Smooth muscle cell (in vitro differentiated cells): ENCODE data around the gene ROR2. TPM values are rescaled to one million over a fixed set of nuclear protein-coding genes. Genes with fewer than 3 reads are reported as not detected.
A peak's percentile ranks its signal among the peaks of the same experiment; 100 is the strongest.

Experiments
- DNase-seq: peaks from one replicate; lab custom pipeline; 2025; ENCODE audit not compliant: unreplicated experiment; lab: John Stamatoyannopoulos, UW
- H2AFZ ChIP-seq: fragments of 200-600 bp; sonication (generic); 2 replicates; pipeline ENCODE4 v1.6.0; 2016; ENCODE audit warnings: antibody characterized with exemption, low read depth, mild to moderate bottlenecking
- H3F3A ChIP-seq: fragments of 200-600 bp; sonication (generic); 2 replicates; pipeline ENCODE4 v1.6.0; 2017; ENCODE audit warnings: antibody characterized with exemption, low read depth
- H3K27ac ChIP-seq: fragments of 200-600 bp; sonication (generic); 2 replicates; pipeline ENCODE4 v1.5.1; 2016; ENCODE audit warnings: low read depth, mild to moderate bottlenecking
- H3K27me3 ChIP-seq: fragments of 200-600 bp; sonication (generic); 2 replicates; pipeline ENCODE4 v1.6.1; 2016; ENCODE audit warnings: low read depth, mild to moderate bottlenecking
- H3K36me3 ChIP-seq: fragments of 200-600 bp; sonication (generic); 2 replicates; pipeline ENCODE4 v1.5.1; 2016; ENCODE audit warnings: low read depth
- H3K4me1 ChIP-seq: fragments of 200-600 bp; sonication (generic); 2 replicates; pipeline ENCODE4 v1.5.1; 2016; ENCODE audit warnings: low read depth
- H3K4me2 ChIP-seq: fragments of 200-600 bp; sonication (generic); 2 replicates; pipeline ENCODE4 v1.6.0; 2016; ENCODE audit warnings: mild to moderate bottlenecking
- H3K4me3 ChIP-seq: fragments of 200-600 bp; sonication (generic); 2 replicates; pipeline ENCODE4 v1.5.1; 2016; ENCODE audit warnings: mild to moderate bottlenecking
- H3K79me2 ChIP-seq: fragments of 200-600 bp; sonication (generic); 2 replicates; pipeline ENCODE4 v1.6.0; 2016; ENCODE audit warnings: low read depth, mild to moderate bottlenecking
- H3K9ac ChIP-seq: fragments of 200-600 bp; sonication (generic); 2 replicates; pipeline ENCODE4 v1.6.0; 2016; ENCODE audit warnings: low read depth
- H3K9me3 ChIP-seq: fragments of 200-600 bp; sonication (generic); replicated peaks from 2 replicates; pipeline ENCODE4 v1.5.1; 2016; ENCODE audit warnings: low read depth
- H4K20me1 ChIP-seq: fragments of 200-600 bp; sonication (generic); 2 replicates; pipeline ENCODE4 v1.6.0; 2016; ENCODE audit warnings: low read depth
- CTCF ChIP-seq: fragments of 200-600 bp; sonication (generic); IDR thresholded peaks from 2 replicates; pipeline ENCODE4 v1.5.1; 2017; ENCODE audit warnings: borderline replicate concordance, mild to moderate bottlenecking, antibody characterized with exemption; ENCODE audit not compliant: insufficient read depth, poor library complexity, severe bottlenecking
- WGBS: methylation state at CpG from one replicate; pipeline ENCODE4 v1.1.7; 2016; ENCODE audit warnings: low lambda C conversion rate; 5-methylcytosine and 5-hydroxymethylcytosine counted together
- polyA plus RNA-seq: library from polyadenylated mRNA; unstranded; fragments of >200 nt; fragmentation: Nextera tagmentation; extraction: Ambion mirVana; gene quantifications from 2 replicates; pipeline ENCODE4 v1.2.1, GENCODE V29; 2016
- total RNA-seq: library from RNA; depleted of rRNA; stranded (reverse); fragments of >200 nt; gene quantifications from 2 replicates; pipeline ENCODE4 v1.2.3, GENCODE V29; 2014

The ROR2 gene
- total and polyA plus RNA-seq, 2 experiments from 2014 or later, result 16.7 to 21.7 TPM

GRCh38 chr9:91755761-91756509, 194.1 kb downstream of the ROR2 start:
- Histone ChIP-seq H3K27ac (no peak overlapping the region), H3K27me3 (no peaks in the 10 kb centered on the region), H3K9me3 (no peaks in the 10 kb centered on the region), H3K4me1 (peaks cover 4% of the 10 kb centered on the region), H3K79me2 (no peaks in the 10 kb centered on the region), H2AFZ (no peak overlapping the region), H3F3A (no peaks in the 10 kb centered on the region), H3K4me3 (no peak overlapping the region), H3K36me3 (no peaks in the 10 kb centered on the region), H3K4me2 (no peak overlapping the region), H4K20me1 (no peaks in the 10 kb centered on the region), H3K9ac (no peak overlapping the region)
- DNase-seq, result no peak
- WGBS, result 83% methylated on average over 16 of the region's 16 CpGs
- TF ChIP-seq CTCF, result no peak

GRCh38 chr9:91753711-91754110, 196.3 kb downstream of the ROR2 start:
- Histone ChIP-seq H3K4me2 (no peak overlapping the region), H3K4me3 (no peak overlapping the region), H3K27me3 (no peaks in the 10 kb centered on the region), H3K36me3 (no peaks in the 10 kb centered on the region), H3K79me2 (no peaks in the 10 kb centered on the region), H2AFZ (no peak overlapping the region), H4K20me1 (no peaks in the 10 kb centered on the region), H3K4me1 (peaks cover 4% of the 10 kb centered on the region), H3F3A (no peaks in the 10 kb centered on the region), H3K27ac (no peak overlapping the region), H3K9ac (no peak overlapping the region), H3K9me3 (no peaks in the 10 kb centered on the region)
- no peak for DNase-seq
- TF ChIP-seq CTCF, result no peak
- 46% methylated on average over 2 of the region's 2 CpGs for WGBS

- H3K9ac ChIP-seq, result no peak overlapping the region
- no peaks in the 10 kb centered on the region for H4K20me1 ChIP-seq
- no peaks in the 10 kb centered on the region for H3K36me3 ChIP-seq
- H3K79me2 ChIP-seq, result no peaks in the 10 kb centered on the region
- no peak for TF ChIP-seq CTCF
- peak overlapping the region; percentile 57 for H3K4me2 ChIP-seq
- H3K9me3 ChIP-seq, result no peaks in the 10 kb centered on the region
- no peak for DNase-seq
- 28% methylated on average over 2 of the region's 2 CpGs for WGBS
- no peak overlapping the region for H3K4me3 ChIP-seq
- peaks cover 4% of the 10 kb centered on the region for H3K4me1 ChIP-seq
- no peaks in the 10 kb centered on the region for H3K27me3 ChIP-seq
- H2AFZ ChIP-seq, result no peak overlapping the region
- peaks cover 3% of the 10 kb centered on the region for H3F3A ChIP-seq
- peak overlapping the region; percentile 36 for H3K27ac ChIP-seq
Measured at GRCh38 chr9:91751922-91752321, 198.1 kb downstream of the ROR2 start.

- Histone ChIP-seq H3K9ac (no peak overlapping the region), H2AFZ (no peak overlapping the region), H3K9me3 (no peaks in the 10 kb centered on the region), H3K27ac (no peak overlapping the region), H3K4me1 (peaks cover 4% of the 10 kb centered on the region), H3K27me3 (no peaks in the 10 kb centered on the region), H3K4me3 (no peak overlapping the region), H4K20me1 (no peaks in the 10 kb centered on the region), H3F3A (peaks cover 3% of the 10 kb centered on the region), H3K36me3 (no peaks in the 10 kb centered on the region), H3K4me2 (no peak overlapping the region), H3K79me2 (no peaks in the 10 kb centered on the region)
- DNase-seq, result no peak
- TF ChIP-seq CTCF, result no peak
- 81% methylated on average over 6 of the region's 6 CpGs for WGBS
Measured at GRCh38 chr9:91750343-91750742, 199.7 kb downstream of the ROR2 start.
